PFSK-1 (cell line): ENCODE results near the gene DUSP8.

Experiments used
- FOXP2 ChIP-seq: optimal IDR thresholded peaks from 2 replicates; pipeline ENCODE3; 2011; ENCODE audit warnings: borderline replicate concordance, control low read depth, inconsistent platforms; ENCODE audit not compliant: insufficient read depth; ENCODE audit errors: extremely low read length, extremely low read depth
- POLR2AphosphoS5 ChIP-seq: IDR thresholded peaks from 2 replicates; pipeline ENCODE4 v1.6.1; 2012; ENCODE audit warnings: low read depth, mild to moderate bottlenecking, control low read depth, low read length, moderate library complexity
- SIN3A ChIP-seq: IDR thresholded peaks from 2 replicates; pipeline ENCODE4 v1.6.1; 2012; ENCODE audit warnings: mild to moderate bottlenecking, low read length, moderate library complexity, borderline replicate concordance; ENCODE audit not compliant: insufficient read depth
- TAF1 ChIP-seq: IDR thresholded peaks from 2 replicates; pipeline ENCODE4 v1.6.1; 2012; ENCODE audit warnings: low read length, control low read depth, borderline replicate concordance; ENCODE audit not compliant: insufficient read depth
- TF ChIP-seq, protein P1 (sequence below), 2 experiments: IDR thresholded peaks; 2 replicates each; pipeline versions ENCODE4 v1.6.1 to v1.8.0; 2011 to 2012; ENCODE audit warnings: low read depth in 2 of 2, low read length in 2 of 2, control low read depth in 1 of 2, inconsistent platforms in 1 of 2, mild to moderate bottlenecking in 1 of 2, moderate library complexity in 1 of 2; ENCODE audit not compliant: insufficient read depth in 1 of 2

DNA sequence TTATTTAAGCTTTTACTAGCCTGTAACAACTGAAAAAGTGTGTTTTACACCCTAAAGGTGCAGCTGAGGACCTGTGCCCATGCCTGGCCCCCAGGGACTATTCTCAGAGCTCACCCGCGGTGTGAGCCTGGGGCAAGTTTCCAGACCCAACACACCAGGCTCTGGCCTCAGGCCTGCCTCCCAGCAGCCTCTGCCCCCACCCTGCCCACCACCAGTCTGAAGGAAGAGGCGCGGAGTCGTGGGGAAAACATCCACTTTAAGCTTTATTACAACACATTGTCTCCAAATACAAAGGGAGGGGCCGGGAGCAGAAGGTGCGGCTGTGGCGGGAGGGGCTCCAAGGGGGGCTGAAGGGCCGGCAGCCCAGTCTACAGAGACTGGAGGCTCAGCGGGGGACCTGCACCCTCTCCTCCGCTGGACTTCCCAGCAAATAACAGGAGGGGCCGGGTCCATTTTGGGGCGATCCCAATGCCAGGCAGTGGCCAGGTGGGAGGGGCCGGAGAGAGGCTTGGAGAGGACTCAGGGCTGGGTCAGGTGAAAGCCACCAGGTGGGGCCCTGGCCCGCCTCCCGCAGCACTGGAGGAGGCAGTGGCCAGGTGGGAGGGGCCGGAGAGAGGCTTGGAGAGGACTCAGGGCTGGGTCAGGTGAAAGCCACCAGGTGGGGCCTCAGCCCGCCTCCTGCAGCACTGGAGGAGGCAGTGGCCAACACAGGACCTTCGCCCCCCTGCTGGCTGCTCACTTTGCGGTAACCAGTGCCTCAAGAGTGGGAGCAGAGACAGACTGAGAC lies 18.1 kb downstream of the DUSP8 start:
- TF ChIP-seq SIN3A (no peak), POLR2AphosphoS5 (no peak), FOXP2 (no peak), TAF1 (no peak)
- TF ChIP-seq, protein P1, sequence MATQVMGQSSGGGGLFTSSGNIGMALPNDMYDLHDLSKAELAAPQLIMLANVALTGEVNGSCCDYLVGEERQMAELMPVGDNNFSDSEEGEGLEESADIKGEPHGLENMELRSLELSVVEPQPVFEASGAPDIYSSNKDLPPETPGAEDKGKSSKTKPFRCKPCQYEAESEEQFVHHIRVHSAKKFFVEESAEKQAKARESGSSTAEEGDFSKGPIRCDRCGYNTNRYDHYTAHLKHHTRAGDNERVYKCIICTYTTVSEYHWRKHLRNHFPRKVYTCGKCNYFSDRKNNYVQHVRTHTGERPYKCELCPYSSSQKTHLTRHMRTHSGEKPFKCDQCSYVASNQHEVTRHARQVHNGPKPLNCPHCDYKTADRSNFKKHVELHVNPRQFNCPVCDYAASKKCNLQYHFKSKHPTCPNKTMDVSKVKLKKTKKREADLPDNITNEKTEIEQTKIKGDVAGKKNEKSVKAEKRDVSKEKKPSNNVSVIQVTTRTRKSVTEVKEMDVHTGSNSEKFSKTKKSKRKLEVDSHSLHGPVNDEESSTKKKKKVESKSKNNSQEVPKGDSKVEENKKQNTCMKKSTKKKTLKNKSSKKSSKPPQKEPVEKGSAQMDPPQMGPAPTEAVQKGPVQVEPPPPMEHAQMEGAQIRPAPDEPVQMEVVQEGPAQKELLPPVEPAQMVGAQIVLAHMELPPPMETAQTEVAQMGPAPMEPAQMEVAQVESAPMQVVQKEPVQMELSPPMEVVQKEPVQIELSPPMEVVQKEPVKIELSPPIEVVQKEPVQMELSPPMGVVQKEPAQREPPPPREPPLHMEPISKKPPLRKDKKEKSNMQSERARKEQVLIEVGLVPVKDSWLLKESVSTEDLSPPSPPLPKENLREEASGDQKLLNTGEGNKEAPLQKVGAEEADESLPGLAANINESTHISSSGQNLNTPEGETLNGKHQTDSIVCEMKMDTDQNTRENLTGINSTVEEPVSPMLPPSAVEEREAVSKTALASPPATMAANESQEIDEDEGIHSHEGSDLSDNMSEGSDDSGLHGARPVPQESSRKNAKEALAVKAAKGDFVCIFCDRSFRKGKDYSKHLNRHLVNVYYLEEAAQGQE (IDR thresholded peaks at IDR 0.05; ENCODE audit: insufficient read depth in 1 of 2, low read depth in 2 of 2, low read length in 2 of 2), result no peak
